SK-N-SH treated with all-trans-retinoic acid at 6 μM for 48 hours (cell line): ENCODE measurements around the gene TMEM45B.

ENCODE experiments used
- ATAC-seq: fragments of 200-7000 bp; cut with Tn5 transposase; 3 replicates; pipeline ENCODE4 v1.9.1; 2020; ENCODE audit warnings: mild to moderate bottlenecking, moderate library complexity
- ARNTL ChIP-seq: fragments of 450-650 bp; formaldehyde crosslinking; IDR thresholded peaks from 2 replicates; pipeline ENCODE4 v1.5.0; 2020; ENCODE audit warnings: low read depth, mild to moderate bottlenecking, moderate library complexity, borderline replicate concordance
- BACH2 ChIP-seq: fragments of 250-450 bp; sonication (Bioruptor Pico); IDR thresholded peaks from 2 replicates; pipeline ENCODE4 v1.9.0; 2021; ENCODE audit warnings: mild to moderate bottlenecking, borderline replicate concordance
- CREB5 ChIP-seq: fragments of 250-450 bp; sonication (Bioruptor Pico); IDR thresholded peaks from 2 replicates; pipeline ENCODE4 v1.5.1; 2020; ENCODE audit warnings: low read depth, mild to moderate bottlenecking, moderate library complexity
- ESRRG ChIP-seq: fragments of 250-450 bp; sonication (Bioruptor Pico); IDR thresholded peaks from 2 replicates; pipeline ENCODE4 v1.6.1; 2021; ENCODE audit warnings: mild to moderate bottlenecking
- GLIS3 ChIP-seq: fragments of 250-450 bp; sonication (Bioruptor Pico); IDR thresholded peaks from 2 replicates; pipeline ENCODE4 v1.5.0; 2020; ENCODE audit warnings: mild to moderate bottlenecking, moderate library complexity
- ISL1 ChIP-seq: fragments of 250-450 bp; sonication (Bioruptor Pico); IDR thresholded peaks from 2 replicates; pipeline ENCODE4 v2.1.2; 2022; ENCODE audit warnings: mild to moderate bottlenecking, moderate library complexity
- OSR1 ChIP-seq: fragments of 250-450 bp; sonication (Bioruptor Pico); IDR thresholded peaks from 2 replicates; pipeline ENCODE4 v1.8.0; 2022; ENCODE audit warnings: moderate library complexity, mild to moderate bottlenecking, inconsistent platforms
- PPARA ChIP-seq: fragments of 250-450 bp; sonication (Bioruptor Pico); IDR thresholded peaks from 2 replicates; pipeline ENCODE4 v1.5.0; 2020; ENCODE audit warnings: mild to moderate bottlenecking, borderline replicate concordance
- SNAI2 ChIP-seq: fragments of 250-450 bp; sonication (Bioruptor Pico); IDR thresholded peaks from 2 replicates; pipeline ENCODE4 v1.5.0; 2020; ENCODE audit warnings: mild to moderate bottlenecking, moderate library complexity
- TCF4 ChIP-seq: fragments of 250-450 bp; sonication (Bioruptor Pico); IDR thresholded peaks from 2 replicates; pipeline ENCODE4 v1.8.0; 2021; ENCODE audit warnings: mild to moderate bottlenecking, moderate library complexity, borderline replicate concordance
- TOX ChIP-seq: fragments of 250-450 bp; sonication (Bioruptor Pico); IDR thresholded peaks from 2 replicates; pipeline ENCODE4 v1.8.0; 2021; ENCODE audit warnings: mild to moderate bottlenecking, moderate library complexity, borderline replicate concordance
- ZC3H10 ChIP-seq: fragments of 250-450 bp; sonication (Bioruptor Pico); IDR thresholded peaks from 2 replicates; pipeline ENCODE4 v1.5.1; 2021; ENCODE audit warnings: mild to moderate bottlenecking, moderate library complexity
- ZFP3 ChIP-seq: fragments of 250-450 bp; sonication (Bioruptor Pico); IDR thresholded peaks from 2 replicates; pipeline ENCODE4 v1.5.0; 2020; ENCODE audit warnings: mild to moderate bottlenecking, moderate library complexity
- ZFP30 ChIP-seq: fragments of 450-650 bp; formaldehyde crosslinking; IDR thresholded peaks from 2 replicates; pipeline ENCODE4 v1.5.0; 2022; ENCODE audit warnings: mild to moderate bottlenecking, moderate library complexity
- ZNF565 ChIP-seq: fragments of 450-650 bp; formaldehyde crosslinking; conservative IDR thresholded peaks from 2 replicates; pipeline ENCODE4 v1.5.0; 2020; ENCODE audit warnings: low read depth, mild to moderate bottlenecking, moderate library complexity
- ZNF70 ChIP-seq: fragments of 450-650 bp; formaldehyde crosslinking; IDR thresholded peaks from 2 replicates; pipeline ENCODE4 v1.5.0; 2020; ENCODE audit warnings: mild to moderate bottlenecking, moderate library complexity
- ZNF8 ChIP-seq: fragments of 450-650 bp; formaldehyde crosslinking; IDR thresholded peaks from 2 replicates; pipeline ENCODE4 v1.5.0; 2020; ENCODE audit warnings: mild to moderate bottlenecking, moderate library complexity
- TF ChIP-seq, protein P1 (sequence below): fragments of 250-450 bp; sonication (Bioruptor Pico); IDR thresholded peaks from 2 replicates; pipeline ENCODE4 v1.5.1; 2021; ENCODE audit warnings: mild to moderate bottlenecking, moderate library complexity
- TF ChIP-seq, protein P2 (sequence below): fragments of 250-450 bp; sonication (Bioruptor Pico); IDR thresholded peaks from 2 replicates; pipeline ENCODE4 v1.5.0; 2020; ENCODE audit warnings: mild to moderate bottlenecking, moderate library complexity
- TF ChIP-seq, protein P3 (sequence below): fragments of 250-450 bp; sonication (Bioruptor Pico); IDR thresholded peaks from 2 replicates; pipeline ENCODE4 v1.8.0; 2021; ENCODE audit warnings: low read depth, mild to moderate bottlenecking, moderate library complexity, borderline replicate concordance
- TF ChIP-seq, protein P4 (sequence below): fragments of 250-450 bp; sonication (Bioruptor Pico); IDR thresholded peaks from 2 replicates; pipeline ENCODE4 v1.8.0; 2020; ENCODE audit warnings: mild to moderate bottlenecking, moderate library complexity, borderline replicate concordance

The TMEM45B gene

GRCh38 chr11:129861702-129862522 is 46.3 kb downstream of the TMEM45B start:
- TF ChIP-seq ZNF565 (CRISPR knock-in tag) (no peak), ISL1 (peak; percentile 83), ZFP30 (CRISPR knock-in tag) (no peak)
- ATAC-seq: peak; percentile 98

DNA sequence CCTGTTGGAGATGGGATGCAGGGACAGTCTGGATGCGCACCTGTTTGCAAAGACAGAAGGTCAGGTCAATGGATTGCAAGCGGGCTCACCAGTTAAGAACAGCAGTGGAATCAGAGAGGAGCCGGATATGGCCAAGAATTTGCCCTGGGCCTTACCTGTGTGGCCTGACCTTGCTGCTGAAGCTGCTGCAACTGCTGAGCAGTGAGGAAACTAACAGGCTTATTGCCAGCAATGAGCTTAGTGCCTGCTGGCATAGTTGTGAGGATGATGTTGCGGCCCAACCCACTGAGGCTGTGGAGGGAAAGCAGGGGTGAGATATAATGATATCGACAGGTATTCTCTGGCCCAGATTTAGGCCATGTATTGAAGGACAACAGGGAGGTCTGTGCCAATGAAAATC is 49.2 kb downstream of the TMEM45B start:
- TF ChIP-seq OSR1 (CRISPR knock-in tag) (no peak), ARNTL (CRISPR knock-in tag) (no peak), ZNF70 (CRISPR knock-in tag) (no peak), BACH2 (no peak), SNAI2 (CRISPR knock-in tag) (no peak), ZC3H10 (no peak), GLIS3 (CRISPR knock-in tag) (no peak), ZNF8 (CRISPR knock-in tag) (no peak), ZFP3 (CRISPR knock-in tag) (no peak), CREB5 (CRISPR knock-in tag) (no peak), ZFP30 (CRISPR knock-in tag) (no peak), PPARA (CRISPR knock-in tag) (no peak), TOX (CRISPR knock-in tag) (no peak)
- TF ChIP-seq, protein P1, sequence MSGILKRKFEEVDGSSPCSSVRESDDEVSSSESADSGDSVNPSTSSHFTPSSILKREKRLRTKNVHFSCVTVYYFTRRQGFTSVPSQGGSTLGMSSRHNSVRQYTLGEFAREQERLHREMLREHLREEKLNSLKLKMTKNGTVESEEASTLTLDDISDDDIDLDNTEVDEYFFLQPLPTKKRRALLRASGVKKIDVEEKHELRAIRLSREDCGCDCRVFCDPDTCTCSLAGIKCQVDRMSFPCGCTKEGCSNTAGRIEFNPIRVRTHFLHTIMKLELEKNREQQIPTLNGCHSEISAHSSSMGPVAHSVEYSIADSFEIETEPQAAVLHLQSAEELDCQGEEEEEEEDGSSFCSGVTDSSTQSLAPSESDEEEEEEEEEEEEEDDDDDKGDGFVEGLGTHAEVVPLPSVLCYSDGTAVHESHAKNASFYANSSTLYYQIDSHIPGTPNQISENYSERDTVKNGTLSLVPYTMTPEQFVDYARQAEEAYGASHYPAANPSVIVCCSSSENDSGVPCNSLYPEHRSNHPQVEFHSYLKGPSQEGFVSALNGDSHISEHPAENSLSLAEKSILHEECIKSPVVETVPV (CRISPR knock-in tag): no peak
- TF ChIP-seq, protein P2, sequence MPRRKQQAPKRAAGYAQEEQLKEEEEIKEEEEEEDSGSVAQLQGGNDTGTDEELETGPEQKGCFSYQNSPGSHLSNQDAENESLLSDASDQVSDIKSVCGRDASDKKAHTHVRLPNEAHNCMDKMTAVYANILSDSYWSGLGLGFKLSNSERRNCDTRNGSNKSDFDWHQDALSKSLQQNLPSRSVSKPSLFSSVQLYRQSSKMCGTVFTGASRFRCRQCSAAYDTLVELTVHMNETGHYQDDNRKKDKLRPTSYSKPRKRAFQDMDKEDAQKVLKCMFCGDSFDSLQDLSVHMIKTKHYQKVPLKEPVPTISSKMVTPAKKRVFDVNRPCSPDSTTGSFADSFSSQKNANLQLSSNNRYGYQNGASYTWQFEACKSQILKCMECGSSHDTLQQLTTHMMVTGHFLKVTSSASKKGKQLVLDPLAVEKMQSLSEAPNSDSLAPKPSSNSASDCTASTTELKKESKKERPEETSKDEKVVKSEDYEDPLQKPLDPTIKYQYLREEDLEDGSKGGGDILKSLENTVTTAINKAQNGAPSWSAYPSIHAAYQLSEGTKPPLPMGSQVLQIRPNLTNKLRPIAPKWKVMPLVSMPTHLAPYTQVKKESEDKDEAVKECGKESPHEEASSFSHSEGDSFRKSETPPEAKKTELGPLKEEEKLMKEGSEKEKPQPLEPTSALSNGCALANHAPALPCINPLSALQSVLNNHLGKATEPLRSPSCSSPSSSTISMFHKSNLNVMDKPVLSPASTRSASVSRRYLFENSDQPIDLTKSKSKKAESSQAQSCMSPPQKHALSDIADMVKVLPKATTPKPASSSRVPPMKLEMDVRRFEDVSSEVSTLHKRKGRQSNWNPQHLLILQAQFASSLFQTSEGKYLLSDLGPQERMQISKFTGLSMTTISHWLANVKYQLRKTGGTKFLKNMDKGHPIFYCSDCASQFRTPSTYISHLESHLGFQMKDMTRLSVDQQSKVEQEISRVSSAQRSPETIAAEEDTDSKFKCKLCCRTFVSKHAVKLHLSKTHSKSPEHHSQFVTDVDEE (CRISPR knock-in tag): no peak
- TF ChIP-seq, protein P3, sequence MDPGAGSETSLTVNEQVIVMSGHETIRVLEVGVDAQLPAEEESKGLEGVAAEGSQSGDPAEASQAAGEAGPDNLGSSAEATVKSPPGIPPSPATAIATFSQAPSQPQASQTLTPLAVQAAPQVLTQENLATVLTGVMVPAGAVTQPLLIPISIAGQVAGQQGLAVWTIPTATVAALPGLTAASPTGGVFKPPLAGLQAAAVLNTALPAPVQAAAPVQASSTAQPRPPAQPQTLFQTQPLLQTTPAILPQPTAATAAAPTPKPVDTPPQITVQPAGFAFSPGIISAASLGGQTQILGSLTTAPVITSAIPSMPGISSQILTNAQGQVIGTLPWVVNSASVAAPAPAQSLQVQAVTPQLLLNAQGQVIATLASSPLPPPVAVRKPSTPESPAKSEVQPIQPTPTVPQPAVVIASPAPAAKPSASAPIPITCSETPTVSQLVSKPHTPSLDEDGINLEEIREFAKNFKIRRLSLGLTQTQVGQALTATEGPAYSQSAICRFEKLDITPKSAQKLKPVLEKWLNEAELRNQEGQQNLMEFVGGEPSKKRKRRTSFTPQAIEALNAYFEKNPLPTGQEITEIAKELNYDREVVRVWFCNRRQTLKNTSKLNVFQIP (CRISPR knock-in tag): no peak
- TF ChIP-seq, all 23 proteins: peak for 0
- no peak for ATAC-seq

GRCh38 chr11:129865701-129866100 is 50.1 kb downstream of the TMEM45B start:
- TF ChIP-seq TCF4 (no peak), ZFP30 (CRISPR knock-in tag) (no peak), OSR1 (CRISPR knock-in tag) (no peak), TOX (CRISPR knock-in tag) (no peak), ESRRG (CRISPR knock-in tag) (no peak)
- TF ChIP-seq, protein P4, sequence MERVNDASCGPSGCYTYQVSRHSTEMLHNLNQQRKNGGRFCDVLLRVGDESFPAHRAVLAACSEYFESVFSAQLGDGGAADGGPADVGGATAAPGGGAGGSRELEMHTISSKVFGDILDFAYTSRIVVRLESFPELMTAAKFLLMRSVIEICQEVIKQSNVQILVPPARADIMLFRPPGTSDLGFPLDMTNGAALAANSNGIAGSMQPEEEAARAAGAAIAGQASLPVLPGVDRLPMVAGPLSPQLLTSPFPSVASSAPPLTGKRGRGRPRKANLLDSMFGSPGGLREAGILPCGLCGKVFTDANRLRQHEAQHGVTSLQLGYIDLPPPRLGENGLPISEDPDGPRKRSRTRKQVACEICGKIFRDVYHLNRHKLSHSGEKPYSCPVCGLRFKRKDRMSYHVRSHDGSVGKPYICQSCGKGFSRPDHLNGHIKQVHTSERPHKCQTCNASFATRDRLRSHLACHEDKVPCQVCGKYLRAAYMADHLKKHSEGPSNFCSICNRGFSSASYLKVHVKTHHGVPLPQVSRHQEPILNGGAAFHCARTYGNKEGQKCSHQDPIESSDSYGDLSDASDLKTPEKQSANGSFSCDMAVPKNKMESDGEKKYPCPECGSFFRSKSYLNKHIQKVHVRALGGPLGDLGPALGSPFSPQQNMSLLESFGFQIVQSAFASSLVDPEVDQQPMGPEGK (CRISPR knock-in tag): no peak
- TF ChIP-seq, protein P3 (CRISPR knock-in tag): no peak
- TF ChIP-seq, protein P2 (CRISPR knock-in tag): no peak
- no peak for ATAC-seq
